Loucy (cell line): ENCODE measurements around the gene STPG4.

Experiments used
- CTCF ChIP-seq: fragments of 200-600 bp; sonication (generic); conservative IDR thresholded peaks from 2 replicates; pipeline ENCODE4 v1.5.1; 2014; ENCODE audit warnings: mild to moderate bottlenecking, antibody characterized with exemption, low read length
- EZH2phosphoT487 ChIP-seq: fragments of 200-600 bp; IDR thresholded peaks from 2 replicates; pipeline ENCODE4 v1.6.1; 2018; ENCODE audit warnings: antibody characterized with exemption, mild to moderate bottlenecking, moderate library complexity, borderline replicate concordance

- TF ChIP-seq CTCF (no peak), EZH2phosphoT487 (no peak)
Measured at GRCh38 chr2:47162780-47163179, 7.7 kb upstream of the STPG4 start.
